ENCODE results near the gene DEPP1. TPM values are rescaled to one million over a fixed set of nuclear protein-coding genes. Genes with fewer than 3 reads are reported as not detected.
A peak's percentile ranks its signal among the peaks of the same experiment; 100 is the strongest.

The DEPP1 gene
- total and polyA plus RNA-seq, 10 of the 15 experiments (the other 5 are each of a cell fraction or from before 2014, with no cell fraction given): 1.7 to 12.1 (median 7.3) TPM

- intact Hi-C loops (cut with micrococcal nuclease; ENCODE audit: unreplicated experiment) (loop anchor here (2.0 to 10.0 kb wide), 3 partner anchors 68 to 954 kb away; partner anchors contain the start of gene ZFAND4), in situ Hi-C loops (cut with MboI) (loop anchor here (10.0 kb wide), 1 partner anchor 1024 kb away; no protein-coding TSS in a partner anchor)
- Histone ChIP-seq H3K4me3 (peak within 1 kb of the TSS; percentile 72), H3K27ac (ENCODE audit: control insufficient read depth, insufficient read depth) (peak within 1 kb of the TSS; percentile 74), H3K4me2 (ENCODE audit: control insufficient read depth, insufficient read depth) (peak within 1 kb of the TSS; percentile 72), H2AFZ (ENCODE audit: control insufficient read depth, low read depth, low read length) (peak within 1 kb of the TSS; percentile 95), H4K20me1 (ENCODE audit: control insufficient read depth, insufficient read depth) (no peaks in the 10 kb centered on the region), H3K36me3 (ENCODE audit: control insufficient read depth in 2 of 2, insufficient read depth in 2 of 2, low read length in 1 of 2) (0 out of 4 replicates have a peak, but pooled peaks cover 0 to 3% of the 10 kb centered on the region in 2 experiments), H3K9me3 (replicated peaks; ENCODE audit: control insufficient read depth, insufficient read depth, low read length) (peaks cover 4% of the 10 kb centered on the region), H3K9ac (ENCODE audit: control insufficient read depth, insufficient read depth, low read length) (peak within 1 kb of the TSS; percentile 71), H3K4me1 (ENCODE audit: control insufficient read depth, insufficient read depth, low read length) (peaks cover 10% of the 10 kb centered on the region), H3K79me2 (ENCODE audit: control insufficient read depth, insufficient read depth, low read length) (peaks cover 11% of the 10 kb centered on the region), H3K27me3 (replicated peaks in 1 of 2; ENCODE audit: control insufficient read depth in 2 of 2, insufficient read depth in 2 of 2, low read length in 1 of 2) (no peaks in the 10 kb centered on the region)
- ChIA-PET POLR2A (interaction anchor here (0.9 to 1.3 kb wide), 4 partner anchors 20 to 36 kb away, joined by 3 to 4 read pairs (median 3); no protein-coding TSS in a partner anchor), CTCF (interaction anchor here (0.6 to 5.4 kb wide), 14 partner anchors 9 to 636 kb away, joined by 3 to 30 read pairs (median 4); no protein-coding TSS in a partner anchor), RAD21 (ENCODE audit: unreplicated experiment) (interaction anchor here (0.7 to 4.8 kb wide), 6 partner anchors 20 to 68 kb away, joined by 3 to 24 read pairs (median 4); no protein-coding TSS in a partner anchor), SMC1A (ENCODE audit: uncharacterized antibody, unreplicated experiment) (interaction anchor here (0.9 to 6.6 kb wide), 6 partner anchors 21 to 67 kb away, joined by 3 to 48 read pairs (median 4); partner anchors contain the start of gene DEPP1)
- FAIRE-seq (no peak), DNase-seq (ENCODE audit: low read depth, low spot score) (no peak), ATAC-seq (peak; percentile 82)
- no TSS peak for BruUV-seq (replicated peaks)
- 1% methylated on average over 54 of the region's 79 CpGs for WGBS (ENCODE audit: insufficient coverage, insufficient replicate concordance, low lambda C conversion rate, missing lambda C conversion rate)
- TF ChIP-seq, protein P1, sequence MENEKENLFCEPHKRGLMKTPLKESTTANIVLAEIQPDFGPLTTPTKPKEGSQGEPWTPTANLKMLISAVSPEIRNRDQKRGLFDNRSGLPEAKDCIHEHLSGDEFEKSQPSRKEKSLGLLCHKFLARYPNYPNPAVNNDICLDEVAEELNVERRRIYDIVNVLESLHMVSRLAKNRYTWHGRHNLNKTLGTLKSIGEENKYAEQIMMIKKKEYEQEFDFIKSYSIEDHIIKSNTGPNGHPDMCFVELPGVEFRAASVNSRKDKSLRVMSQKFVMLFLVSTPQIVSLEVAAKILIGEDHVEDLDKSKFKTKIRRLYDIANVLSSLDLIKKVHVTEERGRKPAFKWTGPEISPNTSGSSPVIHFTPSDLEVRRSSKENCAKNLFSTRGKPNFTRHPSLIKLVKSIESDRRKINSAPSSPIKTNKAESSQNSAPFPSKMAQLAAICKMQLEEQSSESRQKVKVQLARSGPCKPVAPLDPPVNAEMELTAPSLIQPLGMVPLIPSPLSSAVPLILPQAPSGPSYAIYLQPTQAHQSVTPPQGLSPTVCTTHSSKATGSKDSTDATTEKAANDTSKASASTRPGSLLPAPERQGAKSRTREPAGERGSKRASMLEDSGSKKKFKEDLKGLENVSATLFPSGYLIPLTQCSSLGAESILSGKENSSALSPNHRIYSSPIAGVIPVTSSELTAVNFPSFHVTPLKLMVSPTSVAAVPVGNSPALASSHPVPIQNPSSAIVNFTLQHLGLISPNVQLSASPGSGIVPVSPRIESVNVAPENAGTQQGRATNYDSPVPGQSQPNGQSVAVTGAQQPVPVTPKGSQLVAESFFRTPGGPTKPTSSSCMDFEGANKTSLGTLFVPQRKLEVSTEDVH (IDR thresholded peaks at IDR 0.05; ENCODE audit: low read depth, partially characterized antibody): no peak
- TF ChIP-seq GABPA (IDR thresholded peaks at IDR 0.05; ENCODE audit: low read depth): peak; percentile 78
- no peak for TF ChIP-seq CEBPB (IDR thresholded peaks at IDR 0.05; ENCODE audit: borderline replicate concordance in 1 of 2, low read depth in 2 of 2, low read length in 2 of 2)
- no peak for TF ChIP-seq RCOR1 (conservative IDR thresholded peaks at IDR 0.05; ENCODE audit: low read depth, low read length)
- no peak for TF ChIP-seq CHD4 (IDR thresholded peaks at IDR 0.05)
- peak; percentile 34; the same call in 1 of the 3 replicates for TF ChIP-seq POU2F2 (IDR thresholded peaks at IDR 0.05; ENCODE audit: borderline replicate concordance, low read depth, low read length)
- TF ChIP-seq CEBPZ (IDR thresholded peaks at IDR 0.05; ENCODE audit: low read depth, low read length): no peak
- TF ChIP-seq, protein P2, sequence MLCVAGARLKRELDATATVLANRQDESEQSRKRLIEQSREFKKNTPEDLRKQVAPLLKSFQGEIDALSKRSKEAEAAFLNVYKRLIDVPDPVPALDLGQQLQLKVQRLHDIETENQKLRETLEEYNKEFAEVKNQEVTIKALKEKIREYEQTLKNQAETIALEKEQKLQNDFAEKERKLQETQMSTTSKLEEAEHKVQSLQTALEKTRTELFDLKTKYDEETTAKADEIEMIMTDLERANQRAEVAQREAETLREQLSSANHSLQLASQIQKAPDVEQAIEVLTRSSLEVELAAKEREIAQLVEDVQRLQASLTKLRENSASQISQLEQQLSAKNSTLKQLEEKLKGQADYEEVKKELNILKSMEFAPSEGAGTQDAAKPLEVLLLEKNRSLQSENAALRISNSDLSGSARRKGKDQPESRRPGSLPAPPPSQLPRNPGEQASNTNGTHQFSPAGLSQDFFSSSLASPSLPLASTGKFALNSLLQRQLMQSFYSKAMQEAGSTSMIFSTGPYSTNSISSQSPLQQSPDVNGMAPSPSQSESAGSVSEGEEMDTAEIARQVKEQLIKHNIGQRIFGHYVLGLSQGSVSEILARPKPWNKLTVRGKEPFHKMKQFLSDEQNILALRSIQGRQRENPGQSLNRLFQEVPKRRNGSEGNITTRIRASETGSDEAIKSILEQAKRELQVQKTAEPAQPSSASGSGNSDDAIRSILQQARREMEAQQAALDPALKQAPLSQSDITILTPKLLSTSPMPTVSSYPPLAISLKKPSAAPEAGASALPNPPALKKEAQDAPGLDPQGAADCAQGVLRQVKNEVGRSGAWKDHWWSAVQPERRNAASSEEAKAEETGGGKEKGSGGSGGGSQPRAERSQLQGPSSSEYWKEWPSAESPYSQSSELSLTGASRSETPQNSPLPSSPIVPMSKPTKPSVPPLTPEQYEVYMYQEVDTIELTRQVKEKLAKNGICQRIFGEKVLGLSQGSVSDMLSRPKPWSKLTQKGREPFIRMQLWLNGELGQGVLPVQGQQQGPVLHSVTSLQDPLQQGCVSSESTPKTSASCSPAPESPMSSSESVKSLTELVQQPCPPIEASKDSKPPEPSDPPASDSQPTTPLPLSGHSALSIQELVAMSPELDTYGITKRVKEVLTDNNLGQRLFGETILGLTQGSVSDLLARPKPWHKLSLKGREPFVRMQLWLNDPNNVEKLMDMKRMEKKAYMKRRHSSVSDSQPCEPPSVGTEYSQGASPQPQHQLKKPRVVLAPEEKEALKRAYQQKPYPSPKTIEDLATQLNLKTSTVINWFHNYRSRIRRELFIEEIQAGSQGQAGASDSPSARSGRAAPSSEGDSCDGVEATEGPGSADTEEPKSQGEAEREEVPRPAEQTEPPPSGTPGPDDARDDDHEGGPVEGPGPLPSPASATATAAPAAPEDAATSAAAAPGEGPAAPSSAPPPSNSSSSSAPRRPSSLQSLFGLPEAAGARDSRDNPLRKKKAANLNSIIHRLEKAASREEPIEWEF (IDR thresholded peaks at IDR 0.05; ENCODE audit: insufficient replicate concordance, low read depth, low read length): no peak
- TF ChIP-seq EP300 (IDR thresholded peaks at IDR 0.05; ENCODE audit: borderline replicate concordance in 1 of 2, control insufficient read depth in 1 of 2, low read depth in 2 of 2, low read length in 2 of 2): no peak
These were observed 22.3 kb upstream of the DEPP1 start, which contains the start of gene ZNF22 for GRCh38 chr10:45000752-45001380. Gene ZNF22 (plus strand): TSS chr10:45000923. CDS start chr10:45003369, 2,446 bp downstream.
